DMS53 treated with DMSO at 0.1 percent for 48 hours (cell line): ENCODE results near the gene RYR3.
A peak's percentile ranks its signal among the peaks of the same experiment; 100 is the strongest.

ENCODE experiments used
- DNase-seq: peaks from one replicate; lab custom pipeline; 2025; ENCODE audit not compliant: unreplicated experiment; lab: John Stamatoyannopoulos, UW

The RYR3 gene

GRCh38 chr15:33317896-33318295, 7.1 kb downstream of the RYR3 start:
- no peak for DNase-seq

- DNase-seq, result no peak
Measured at GRCh38 chr15:33320017-33320416, 9.2 kb downstream of the RYR3 start.

- no peak for DNase-seq
Measured at GRCh38 chr15:33322091-33322490, 11.3 kb downstream of the RYR3 start.

- no peak for DNase-seq
Measured at GRCh38 chr15:33324609-33325008, 13.8 kb downstream of the RYR3 start.

GRCh38 chr15:33326908-33327307, 16.1 kb downstream of the RYR3 start:
- no peak for DNase-seq

- no peak for DNase-seq
Measured at GRCh38 chr15:33328106-33328505, 17.3 kb downstream of the RYR3 start.

- no peak for DNase-seq
Measured at GRCh38 chr15:33329457-33329856, 18.7 kb downstream of the RYR3 start.

GRCh38 chr15:33330931-33331330, 20.2 kb downstream of the RYR3 start:
- DNase-seq, result peak; percentile 97

GRCh38 chr15:33341953-33342352, 31.2 kb downstream of the RYR3 start:
- no peak for DNase-seq

GRCh38 chr15:33343275-33343674, 32.5 kb downstream of the RYR3 start:
- no peak for DNase-seq

GRCh38 chr15:33344111-33344510, 33.3 kb downstream of the RYR3 start:
- DNase-seq, result no peak

GRCh38 chr15:33344530-33344929, 33.8 kb downstream of the RYR3 start:
- DNase-seq, result no peak

GRCh38 chr15:33354411-33354810, 43.6 kb downstream of the RYR3 start:
- no peak for DNase-seq

GRCh38 chr15:33357845-33358244, 47.1 kb downstream of the RYR3 start:
- no peak for DNase-seq

GRCh38 chr15:33358306-33358705, 47.5 kb downstream of the RYR3 start:
- no peak for DNase-seq

GRCh38 chr15:33360886-33361285, 50.1 kb downstream of the RYR3 start:
- no peak for DNase-seq

- DNase-seq, result no peak
Measured at GRCh38 chr15:33369941-33370622, 59.3 kb downstream of the RYR3 start.

- DNase-seq, result no peak
Measured at GRCh38 chr15:33370623-33371020, 59.9 kb downstream of the RYR3 start.

GRCh38 chr15:33371159-33371558, 60.4 kb downstream of the RYR3 start:
- no peak for DNase-seq

- no peak for DNase-seq
Measured at GRCh38 chr15:33374226-33374914, 63.6 kb downstream of the RYR3 start.

GRCh38 chr15:33375236-33375635, 64.5 kb downstream of the RYR3 start:
- DNase-seq, result no peak

- no peak for DNase-seq
Measured at GRCh38 chr15:33377204-33377603, 66.4 kb downstream of the RYR3 start.
